SK-N-SH (cell line): ENCODE data around the gene OSBP2. TPM values are rescaled to one million over a fixed set of nuclear protein-coding genes. Genes with fewer than 3 reads are reported as not detected.

ENCODE experiments used
- CTCF ChIA-PET: fragments of 300-600, 350-600 bp; formaldehyde crosslinking; extraction: SDS; loops from one replicate; lab custom pipeline; 2021; lab: Yijun Ruan, JAX
- POLR2A ChIA-PET: fragments of 350-600 bp; sonication (Branson Sonifier 250); formaldehyde crosslinking; extraction: SDS; loops from one replicate; lab custom pipeline; 2020; ENCODE audit warnings: antibody characterized with exemption, inconsistent platforms; lab: Yijun Ruan, JAX
- DNase-seq: peaks from one replicate; pipeline ENCODE4 v3.0.0; 2012
- H2AFZ ChIP-seq: fragments of 200-600 bp; sonication (generic); 2 replicates; pipeline ENCODE4 v1.8.1; 2016; ENCODE audit warnings: antibody characterized with exemption, mild to moderate bottlenecking, low read depth
- H3F3A ChIP-seq: fragments of 200-600 bp; sonication (generic); replicated peaks from 2 replicates; pipeline ENCODE3; 2016; ENCODE audit warnings: antibody characterized with exemption, mild to moderate bottlenecking; ENCODE audit not compliant: insufficient read depth
- H3K27ac ChIP-seq, 2 experiments: fragments of 200-500 bp in 1 of 2; fragments of 200-600 bp in 1 of 2; sonication (Bioruptor generic) in 1 of 2; sonication (generic), shearing (Covaris generic) in 1 of 2; 2 replicates each; pipeline versions ENCODE4 v1.5.1 to v1.6.1; 2014 to 2016; ENCODE audit warnings: low read depth in 2 of 2, inconsistent platforms in 1 of 2, low read length in 1 of 2, mild to moderate bottlenecking in 1 of 2, mixed read lengths in 1 of 2
- H3K27me3 ChIP-seq: fragments of 200-600 bp; sonication (generic), shearing (Covaris generic); 2 replicates; pipeline ENCODE4 v1.6.1; 2016; ENCODE audit warnings: mixed run types; ENCODE audit not compliant: insufficient read depth
- H3K36me3 ChIP-seq, 2 experiments: fragments of 200-500 bp in 1 of 2; fragments of 200-600 bp in 1 of 2; sonication (Bioruptor generic) in 1 of 2; sonication (generic) in 1 of 2; replicated peaks in 1 of 2; 2 replicates each; pipeline versions ENCODE3 to v1.5.1; 2014 to 2016; ENCODE audit warnings: low read length in 1 of 2, mild to moderate bottlenecking in 1 of 2; ENCODE audit not compliant: insufficient read depth in 2 of 2, control insufficient read depth in 1 of 2
- H3K4me1 ChIP-seq, 2 experiments: fragments of 200-500 bp in 1 of 2; fragments of 200-600 bp in 1 of 2; sonication (Bioruptor generic) in 1 of 2; sonication (generic), shearing (Covaris generic) in 1 of 2; 2 replicates each; pipeline versions ENCODE4 v1.5.1 to v1.6.1; 2014 to 2016; ENCODE audit warnings: low read depth in 1 of 2, low read length in 1 of 2, mixed run types in 1 of 2; ENCODE audit not compliant: insufficient read depth in 2 of 2, control insufficient read depth in 1 of 2
- H3K4me2 ChIP-seq: fragments of 200-600 bp; sonication (generic), shearing (Covaris generic); 2 replicates; pipeline ENCODE4 v1.6.1; 2017; ENCODE audit warnings: mixed run types
- H3K4me3 ChIP-seq, 2 experiments: fragments of 200-500 bp in 1 of 2; fragments of 200-600 bp in 1 of 2; sonication (Bioruptor generic) in 1 of 2; sonication (generic), shearing (Covaris generic) in 1 of 2; 2 replicates each; pipeline versions ENCODE4 v1.5.1 to v1.8.1; 2014 to 2016; ENCODE audit warnings: low read depth in 2 of 2, inconsistent platforms in 1 of 2, low read length in 1 of 2, mild to moderate bottlenecking in 1 of 2, mixed read lengths in 1 of 2, moderate library complexity in 1 of 2
- H3K79me2 ChIP-seq: fragments of 200-600 bp; sonication (generic); 2 replicates; pipeline ENCODE4 v1.8.1; 2017; ENCODE audit warnings: mild to moderate bottlenecking; ENCODE audit not compliant: insufficient read depth
- H3K9ac ChIP-seq: fragments of 200-600 bp; sonication (generic); 2 replicates; pipeline ENCODE4 v1.6.1; 2017; ENCODE audit warnings: mixed run types
- H3K9me2 ChIP-seq: fragments of 200-600 bp; sonication (generic); 2 replicates; pipeline ENCODE4 v1.6.1; 2017; ENCODE audit warnings: mixed run types
- H3K9me3 ChIP-seq: fragments of 200-600 bp; sonication (generic); 2 replicates; pipeline ENCODE4 v1.6.1; 2017; ENCODE audit warnings: mixed run types, mild to moderate bottlenecking, moderate library complexity
- H4K20me1 ChIP-seq: fragments of 200-600 bp; sonication (generic); 2 replicates; pipeline ENCODE4 v1.6.1; 2017; ENCODE audit warnings: mild to moderate bottlenecking, mixed run types; ENCODE audit not compliant: insufficient read depth
- FOSL2 ChIP-seq: IDR thresholded peaks from 2 replicates; pipeline ENCODE4 v1.4.0; 2012; ENCODE audit warnings: low read depth, mild to moderate bottlenecking, moderate library complexity, borderline replicate concordance
- GABPA ChIP-seq: IDR thresholded peaks from 2 replicates; pipeline ENCODE4 v1.4.0; 2012; ENCODE audit warnings: low read depth, mild to moderate bottlenecking
- GATA2 ChIP-seq: sonication (generic); formaldehyde crosslinking; IDR thresholded peaks from 2 replicates; pipeline ENCODE4 v1.5.0; 2020; ENCODE audit warnings: mild to moderate bottlenecking, missing genetic modification reagents
- IRF3 ChIP-seq: fragments of 150-350 bp; IDR thresholded peaks from 2 replicates; pipeline ENCODE4 v1.6.1; 2016; ENCODE audit warnings: mild to moderate bottlenecking, low read depth, low read length
- JUND ChIP-seq: IDR thresholded peaks from 2 replicates; pipeline ENCODE4 v1.4.0; 2012
- MAX ChIP-seq: IDR thresholded peaks from 2 replicates; pipeline ENCODE4 v1.4.0; 2012; ENCODE audit warnings: low read depth
- MXI1 ChIP-seq: IDR thresholded peaks from 2 replicates; pipeline ENCODE4 v1.6.1; 2012; ENCODE audit warnings: mild to moderate bottlenecking, low read depth, low read length, improper control_type of control experiment
- NFIC ChIP-seq: IDR thresholded peaks from 2 replicates; pipeline ENCODE4 v1.4.0; 2012; ENCODE audit warnings: borderline replicate concordance
- NRF1 ChIP-seq: IDR thresholded peaks from 2 replicates; pipeline ENCODE4 v1.6.1; 2012; ENCODE audit warnings: low read depth, mild to moderate bottlenecking, low read length
- RAD21 ChIP-seq: IDR thresholded peaks from 2 replicates; pipeline ENCODE4 v1.6.1; 2012; ENCODE audit warnings: mild to moderate bottlenecking, low read length
- RCOR1 ChIP-seq: fragments of 150-350 bp; IDR thresholded peaks from 2 replicates; pipeline ENCODE4 v1.6.1; 2017; ENCODE audit warnings: antibody characterized with exemption, low read length
- REST ChIP-seq: IDR thresholded peaks from 2 replicates; pipeline ENCODE4 v1.6.1; 2012; ENCODE audit warnings: mild to moderate bottlenecking, low read depth, low read length, moderate library complexity
- RFX5 ChIP-seq: IDR thresholded peaks from 2 replicates; pipeline ENCODE4 v1.6.1; 2012; ENCODE audit warnings: mild to moderate bottlenecking, improper control_type of control experiment, low read length
- USF1 ChIP-seq: IDR thresholded peaks from 2 replicates; pipeline ENCODE4 v1.4.0; 2012; ENCODE audit warnings: low read depth, borderline replicate concordance
- USF2 ChIP-seq: fragments of 150-350 bp; IDR thresholded peaks from 2 replicates; pipeline ENCODE4 v1.6.1; 2017; ENCODE audit warnings: antibody characterized with exemption, low read length, low read depth, borderline replicate concordance
- WGBS: methylation state at CpG from one replicate; pipeline ENCODE4 v1.1.6; 2017; ENCODE audit warnings: low lambda C conversion rate; 5-methylcytosine and 5-hydroxymethylcytosine counted together
- polyA plus RNA-seq, 3 experiments: library from polyadenylated mRNA; depleted of rRNA; stranded (reverse); fragments of >200 nt; gene quantifications; 2 replicates each; pipeline ENCODE4 v1.2.3, GENCODE V29; 2012

Gene OSBP2
- polyA plus RNA-seq, 1 of the 3 experiments (the other 2 are of a cell fraction), result 3.1 TPM

GRCh38 chr22:30876915-30877553 is 182.4 kb downstream of the OSBP2 start:
- ChIA-PET CTCF (interaction anchor here (0.9 to 1.5 kb wide), 5 partner anchors 8 to 55 kb away, joined by 3 to 7 read pairs (median 4); no protein-coding TSS in a partner anchor), POLR2A (interaction anchor here (0.6 kb wide), 1 partner anchor 465 kb away, joined by 4 read pairs; no protein-coding TSS in a partner anchor)
- no peaks in the 10 kb centered on the region for H3K9me3 ChIP-seq
- H3K27ac ChIP-seq, result peak overlapping the region in 1 of 2 experiments; percentile 76; a peak in 2 of 4 replicates
- no peak for TF ChIP-seq JUND
- TF ChIP-seq USF1, result no peak
- TF ChIP-seq GABPA, result no peak
- no peak for TF ChIP-seq IRF3
- no peak for TF ChIP-seq REST
- TF ChIP-seq NRF1, result no peak
- TF ChIP-seq RAD21, result 0 out of 2 replicates have a peak, but pooled peaks have one; percentile 4
- no peak for TF ChIP-seq NFIC
- TF ChIP-seq RCOR1, result peak; percentile 41; the same call in 1 of the 2 replicates
- no peak for TF ChIP-seq USF2
- peak; percentile 38; the same call in 1 of the 2 replicates for TF ChIP-seq MXI1
- no peak for TF ChIP-seq MAX
- TF ChIP-seq FOSL2, result no peak
- TF ChIP-seq RFX5, result 0 out of 2 replicates have a peak, but pooled peaks have one; percentile 41
- TF ChIP-seq GATA2, result 0 out of 2 replicates have a peak, but pooled peaks have one; percentile 9
- DNase-seq, result peak; percentile 77
- H4K20me1 ChIP-seq, result no peaks in the 10 kb centered on the region
- WGBS, result 63% methylated on average over 9 of the region's 9 CpGs
- H3K4me2 ChIP-seq, result no peak overlapping the region
- no peaks in the 10 kb centered on the region for H3F3A ChIP-seq
- no peaks in the 10 kb centered on the region for H3K27me3 ChIP-seq
- H3K4me3 ChIP-seq, result no peak overlapping the region
- H3K9ac ChIP-seq, result no peak overlapping the region
- H3K36me3 ChIP-seq, result no peaks in the 10 kb centered on the region
- no peak overlapping the region for H2AFZ ChIP-seq
- no peaks in the 10 kb centered on the region for H3K79me2 ChIP-seq
- no peaks in the 10 kb centered on the region for H3K9me2 ChIP-seq
- peaks cover 0 to 67% of the 10 kb centered on the region in 2 experiments; a peak in 1 of 4 replicates for H3K4me1 ChIP-seq
